HG02610 (cell line): ENCODE data around the gene SIGLEC6.
"Not testable (repeated sequence)": the region's sequence is repeated elsewhere in the genome, so short reads cannot be mapped to it uniquely, and the experiment has no call there.

Source experiments
- ATAC-seq: cut with Tn5 transposase; IDR thresholded peaks from one replicate; pipeline ENCODE4 v1.9.1; 2021; ENCODE audit warnings: mild to moderate bottlenecking, moderate library complexity; ENCODE audit not compliant: unreplicated experiment

SIGLEC6 gene

GRCh38 chr19:51509823-51510660, 21.4 kb downstream of the SIGLEC6 start:
- ATAC-seq: no peak

GRCh38 chr19:51508059-51508733, 23.3 kb downstream of the SIGLEC6 start:
- no peak for ATAC-seq

GRCh38 chr19:51507640-51508058, 23.8 kb downstream of the SIGLEC6 start:
- no peak for ATAC-seq

GRCh38 chr19:51507192-51507591, 24.3 kb downstream of the SIGLEC6 start:
- no peak for ATAC-seq

GRCh38 chr19:51505904-51506303, 25.6 kb downstream of the SIGLEC6 start:
- no peak for ATAC-seq

- ATAC-seq: no peak
Observed at GRCh38 chr19:51503896-51504295, 27.6 kb downstream of the SIGLEC6 start.

- no peak for ATAC-seq
Observed at GRCh38 chr19:51503286-51503817, 28.1 kb downstream of the SIGLEC6 start.

GRCh38 chr19:51501594-51502263, 29.7 kb downstream of the SIGLEC6 start, which contains the start of gene SIGLEC12:
Gene SIGLEC12 (minus strand): TSS chr19:51501800. CDS start chr19:51501733, 67 bp downstream.
- ATAC-seq: no peak

- ATAC-seq: not testable (repeated sequence)
Observed at GRCh38 chr19:51500931-51501330, 30.5 kb downstream of the SIGLEC6 start.

GRCh38 chr19:51497666-51498065, 33.8 kb downstream of the SIGLEC6 start:
- no peak for ATAC-seq

- ATAC-seq: no peak
Observed at GRCh38 chr19:51493776-51494175, 37.7 kb downstream of the SIGLEC6 start.

GRCh38 chr19:51491586-51491985, 39.9 kb downstream of the SIGLEC6 start:
- ATAC-seq: no peak

- no peak for ATAC-seq
Observed at GRCh38 chr19:51490676-51491075, 40.8 kb downstream of the SIGLEC6 start.

GRCh38 chr19:51489113-51489512, 42.4 kb downstream of the SIGLEC6 start:
- no peak for ATAC-seq

GRCh38 chr19:51488491-51488890, 43.0 kb downstream of the SIGLEC6 start:
- ATAC-seq: no peak

GRCh38 chr19:51485960-51486660, 45.4 kb downstream of the SIGLEC6 start:
- no peak for ATAC-seq

- no peak for ATAC-seq
Observed at GRCh38 chr19:51480590-51480989, 50.9 kb downstream of the SIGLEC6 start.

GRCh38 chr19:51479531-51480331, 51.7 kb downstream of the SIGLEC6 start:
- no peak for ATAC-seq

GRCh38 chr19:51478381-51479234, 52.9 kb downstream of the SIGLEC6 start, which contains the start of gene CEACAM18:
Gene CEACAM18 (plus strand): TSS chr19:51478539.
- ATAC-seq: no peak
